ENCODE data around the gene PRKCB.

PRKCB gene

GRCh38 chr16:24044467-24044866, 208.7 kb downstream of the PRKCB start:
- DNase-seq (ENCODE audit: low read depth), result no peak
- TF ChIP-seq, protein P1, sequence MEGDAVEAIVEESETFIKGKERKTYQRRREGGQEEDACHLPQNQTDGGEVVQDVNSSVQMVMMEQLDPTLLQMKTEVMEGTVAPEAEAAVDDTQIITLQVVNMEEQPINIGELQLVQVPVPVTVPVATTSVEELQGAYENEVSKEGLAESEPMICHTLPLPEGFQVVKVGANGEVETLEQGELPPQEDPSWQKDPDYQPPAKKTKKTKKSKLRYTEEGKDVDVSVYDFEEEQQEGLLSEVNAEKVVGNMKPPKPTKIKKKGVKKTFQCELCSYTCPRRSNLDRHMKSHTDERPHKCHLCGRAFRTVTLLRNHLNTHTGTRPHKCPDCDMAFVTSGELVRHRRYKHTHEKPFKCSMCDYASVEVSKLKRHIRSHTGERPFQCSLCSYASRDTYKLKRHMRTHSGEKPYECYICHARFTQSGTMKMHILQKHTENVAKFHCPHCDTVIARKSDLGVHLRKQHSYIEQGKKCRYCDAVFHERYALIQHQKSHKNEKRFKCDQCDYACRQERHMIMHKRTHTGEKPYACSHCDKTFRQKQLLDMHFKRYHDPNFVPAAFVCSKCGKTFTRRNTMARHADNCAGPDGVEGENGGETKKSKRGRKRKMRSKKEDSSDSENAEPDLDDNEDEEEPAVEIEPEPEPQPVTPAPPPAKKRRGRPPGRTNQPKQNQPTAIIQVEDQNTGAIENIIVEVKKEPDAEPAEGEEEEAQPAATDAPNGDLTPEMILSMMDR (IDR thresholded peaks at IDR 0.05; ENCODE audit: low read length, missing control alignments), result no peak
- no peak overlapping the region for H3K4me3 ChIP-seq (replicated peaks; ENCODE audit: low read depth, low read length)

GRCh38 chr16:24045641-24046040, 209.9 kb downstream of the PRKCB start:
- no peak for DNase-seq (ENCODE audit: low read depth)
- TF ChIP-seq, protein P1 (IDR thresholded peaks at IDR 0.05; ENCODE audit: low read length, missing control alignments), result no peak
- H3K4me3 ChIP-seq (replicated peaks; ENCODE audit: low read depth, low read length), result no peak overlapping the region

DNA sequence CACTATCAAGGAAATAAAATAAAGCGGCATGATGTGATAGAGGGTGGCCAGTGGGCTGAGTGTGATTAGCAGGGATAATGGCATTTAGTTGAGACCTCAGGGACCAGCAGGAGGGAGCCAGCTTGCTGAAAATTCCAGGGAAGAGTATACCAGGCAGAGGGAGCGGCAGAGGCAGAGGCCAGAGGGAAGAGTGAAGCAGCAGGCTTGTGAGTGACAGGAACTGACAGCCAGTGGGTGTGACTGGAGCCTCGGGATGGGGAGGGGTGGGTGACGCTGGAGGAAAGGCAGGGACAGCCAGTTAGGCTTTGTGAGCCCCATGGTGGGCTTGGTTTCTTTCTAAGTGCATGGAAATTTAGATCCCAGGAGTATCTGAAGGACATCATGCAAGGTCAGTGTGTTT, 210.7 kb downstream of the PRKCB start:
- no peak overlapping the region for H3K4me3 ChIP-seq (replicated peaks; ENCODE audit: low read depth, low read length)
- TF ChIP-seq, protein P1 (IDR thresholded peaks at IDR 0.05; ENCODE audit: low read length, missing control alignments), result no peak
- DNase-seq (ENCODE audit: low read depth), result no peak

GRCh38 chr16:24049113-24049512, 213.3 kb downstream of the PRKCB start:
- DNase-seq (ENCODE audit: low read depth), result no peak
- H3K4me3 ChIP-seq (replicated peaks; ENCODE audit: low read depth, low read length), result no peak overlapping the region
- TF ChIP-seq, protein P1 (IDR thresholded peaks at IDR 0.05; ENCODE audit: low read length, missing control alignments), result no peak

DNA sequence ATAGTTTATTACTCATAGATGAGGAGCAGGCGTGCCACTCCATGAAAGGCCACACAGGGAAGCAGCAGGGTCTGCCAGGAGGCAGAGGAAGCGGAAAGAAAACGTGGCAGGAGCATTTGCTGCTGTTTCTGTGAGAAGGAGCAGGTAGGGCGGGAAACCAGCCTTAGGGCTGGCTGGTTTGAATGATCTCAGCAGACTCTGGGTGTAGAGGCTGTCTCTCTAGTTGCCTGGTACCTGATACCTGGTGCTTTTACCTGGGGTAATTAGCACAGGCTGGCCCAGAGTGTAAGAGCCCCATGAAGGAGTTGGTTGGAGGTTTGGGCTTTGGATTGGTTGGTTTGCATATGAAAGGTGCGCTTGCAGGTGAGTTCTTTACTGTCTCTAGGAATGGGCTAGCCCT, 215.3 kb downstream of the PRKCB start:
- DNase-seq (ENCODE audit: low read depth), result no peak
- H3K4me3 ChIP-seq (replicated peaks; ENCODE audit: low read depth, low read length), result no peak overlapping the region
- TF ChIP-seq, protein P1 (IDR thresholded peaks at IDR 0.05; ENCODE audit: low read length, missing control alignments), result no peak

GRCh38 chr16:24052329-24053098, 216.7 kb downstream of the PRKCB start:
- TF ChIP-seq, protein P1 (IDR thresholded peaks at IDR 0.05; ENCODE audit: low read length, missing control alignments), result no peak
- no peak overlapping the region for H3K4me3 ChIP-seq (replicated peaks; ENCODE audit: low read depth, low read length)
- no peak for DNase-seq (ENCODE audit: low read depth)

Measured in fibroblast of pulmonary artery (primary cell).